ENCODE measurements around the gene COG1. TPM values are rescaled to one million over a fixed set of nuclear protein-coding genes. Genes with fewer than 3 reads are reported as not detected.
A peak's percentile ranks its signal among the peaks of the same experiment; 100 is the strongest.

The COG1 gene
- polyA plus RNA-seq, 3 donors = 5.1 to 24.4 (median 8.0) TPM

DNA sequence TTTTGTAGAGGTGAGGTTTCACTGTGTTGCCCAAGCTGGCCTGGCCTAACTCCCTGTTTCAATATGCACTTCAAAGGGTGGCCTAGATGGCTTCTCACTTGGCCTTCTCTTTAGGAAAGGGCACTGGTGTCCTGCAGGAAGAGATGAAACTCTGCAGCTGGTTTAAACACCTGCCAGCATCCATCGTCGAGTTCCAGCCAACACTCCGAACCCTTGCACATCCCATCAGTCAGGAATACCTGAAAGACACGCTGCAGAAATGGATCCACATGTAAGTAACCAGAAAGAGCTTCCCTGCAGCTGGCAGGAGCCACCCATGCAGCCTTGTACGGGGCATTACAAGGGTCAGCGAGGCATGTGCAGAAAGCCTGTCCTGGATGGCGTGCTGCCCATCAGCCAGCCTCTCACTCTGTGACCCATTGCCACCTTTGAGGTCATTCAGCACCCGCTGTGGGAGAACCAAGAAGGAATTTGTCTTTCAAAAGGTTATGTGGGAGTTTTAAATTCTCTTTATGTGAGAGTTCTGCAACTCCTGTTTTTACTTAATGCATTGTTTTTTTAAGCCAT lies 7.0 kb downstream of the COG1 start:
- Mint-ChIP-seq H3K9me3 (no peaks in the 10 kb centered on the region), H3K27ac (peak overlapping the region in 1 of 7 donors; percentile 40), H3K36me3 (peaks cover 83 to 94% of the 10 kb centered on the region in 2 donors), H3K4me3 (no peak overlapping the region), H3K27me3 (ENCODE audit: low read depth in 3 of 3) (no peaks in the 10 kb centered on the region), H3K4me1 (peaks cover 3% of the 10 kb centered on the region)
- Histone ChIP-seq H3K36me3 (replicated peaks in 1 of 2; ENCODE audit: control insufficient read depth in 1 of 2, insufficient read depth in 2 of 2, low read length in 2 of 2) (peaks cover 81 to 89% of the 10 kb centered on the region in 2 donors), H3K4me2 (replicated peaks; ENCODE audit: extremely low read depth, low read length, poor library complexity, severe bottlenecking) (no peak overlapping the region), H3K27me3 (ENCODE audit: control insufficient read depth in 2 of 2, insufficient read depth in 2 of 2, low read length in 2 of 2) (no peaks in the 10 kb centered on the region), H3K4me1 (ENCODE audit: control insufficient read depth in 1 of 2, insufficient read depth in 2 of 2, low read length in 2 of 2) (no peaks in the 10 kb centered on the region), H2AFZ (ENCODE audit: insufficient read depth, low read depth, low read length, poor library complexity, severe bottlenecking) (no peak overlapping the region), H4K20me1 (ENCODE audit: insufficient read depth, low read length) (peaks cover 2% of the 10 kb centered on the region), H3K9me3 (replicated peaks in 1 of 2; ENCODE audit: control insufficient read depth in 1 of 2, insufficient read depth in 1 of 2, low read length in 2 of 2) (no peaks in the 10 kb centered on the region), H3K79me2 (ENCODE audit: insufficient read depth, low read length) (peaks cover 5% of the 10 kb centered on the region), H3K4me3 (replicated peaks in 1 of 3; ENCODE audit: low read depth in 2 of 3, low read length in 3 of 3) (no peak overlapping the region), H3K9ac (ENCODE audit: insufficient read depth, low read length, poor library complexity, severe bottlenecking) (no peak overlapping the region), H3K27ac (ENCODE audit: low read depth in 1 of 2, low read length in 2 of 2) (no peak overlapping the region)
- TF ChIP-seq, protein P1, sequence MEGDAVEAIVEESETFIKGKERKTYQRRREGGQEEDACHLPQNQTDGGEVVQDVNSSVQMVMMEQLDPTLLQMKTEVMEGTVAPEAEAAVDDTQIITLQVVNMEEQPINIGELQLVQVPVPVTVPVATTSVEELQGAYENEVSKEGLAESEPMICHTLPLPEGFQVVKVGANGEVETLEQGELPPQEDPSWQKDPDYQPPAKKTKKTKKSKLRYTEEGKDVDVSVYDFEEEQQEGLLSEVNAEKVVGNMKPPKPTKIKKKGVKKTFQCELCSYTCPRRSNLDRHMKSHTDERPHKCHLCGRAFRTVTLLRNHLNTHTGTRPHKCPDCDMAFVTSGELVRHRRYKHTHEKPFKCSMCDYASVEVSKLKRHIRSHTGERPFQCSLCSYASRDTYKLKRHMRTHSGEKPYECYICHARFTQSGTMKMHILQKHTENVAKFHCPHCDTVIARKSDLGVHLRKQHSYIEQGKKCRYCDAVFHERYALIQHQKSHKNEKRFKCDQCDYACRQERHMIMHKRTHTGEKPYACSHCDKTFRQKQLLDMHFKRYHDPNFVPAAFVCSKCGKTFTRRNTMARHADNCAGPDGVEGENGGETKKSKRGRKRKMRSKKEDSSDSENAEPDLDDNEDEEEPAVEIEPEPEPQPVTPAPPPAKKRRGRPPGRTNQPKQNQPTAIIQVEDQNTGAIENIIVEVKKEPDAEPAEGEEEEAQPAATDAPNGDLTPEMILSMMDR (IDR thresholded peaks at IDR 0.05) = no peak
- intact Hi-C loops (cut with micrococcal nuclease) = no loop called here
- WGBS (ENCODE audit: insufficient coverage) = 97% methylated on average over 8 of the region's 8 CpGs
- DNase-seq = no peak

DNA sequence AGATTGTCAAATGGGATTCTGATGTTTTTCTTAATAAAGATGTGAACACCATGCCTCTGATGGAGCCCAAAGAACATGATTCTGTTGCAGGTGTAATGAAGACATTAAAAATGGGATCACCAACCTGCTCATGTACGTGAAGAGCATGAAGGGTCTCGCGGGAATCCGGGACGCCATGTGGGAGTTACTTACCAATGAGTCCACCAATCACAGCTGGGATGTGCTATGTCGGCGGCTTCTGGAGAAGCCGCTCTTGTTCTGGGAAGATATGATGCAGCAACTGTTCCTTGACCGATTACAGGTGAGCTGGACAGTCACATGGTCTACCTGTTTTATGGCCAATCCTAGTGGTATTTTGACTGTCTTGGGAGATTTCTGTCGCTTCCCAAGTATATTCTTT lies 7.6 kb downstream of the COG1 start:
- no peaks in the 10 kb centered on the region for H3K27me3 Mint-ChIP-seq (ENCODE audit: low read depth in 3 of 3)
- intact Hi-C loops (cut with micrococcal nuclease) = no loop called here
- 100% methylated on average over 8 of the region's 10 CpGs for WGBS (ENCODE audit: insufficient coverage)
- H3K27ac Mint-ChIP-seq = no peak overlapping the region
- Histone ChIP-seq H3K9me3 (replicated peaks in 1 of 2; ENCODE audit: control insufficient read depth in 1 of 2, insufficient read depth in 1 of 2, low read length in 2 of 2) (no peaks in the 10 kb centered on the region), H3K79me2 (ENCODE audit: insufficient read depth, low read length) (no peaks in the 10 kb centered on the region), H3K4me3 (replicated peaks in 1 of 3; ENCODE audit: low read depth in 2 of 3, low read length in 3 of 3) (no peak overlapping the region), H3K9ac (ENCODE audit: insufficient read depth, low read length, poor library complexity, severe bottlenecking) (no peak overlapping the region), H2AFZ (ENCODE audit: insufficient read depth, low read depth, low read length, poor library complexity, severe bottlenecking) (no peak overlapping the region), H3K36me3 (replicated peaks in 1 of 2; ENCODE audit: control insufficient read depth in 1 of 2, insufficient read depth in 2 of 2, low read length in 2 of 2) (peaks cover 87 to 95% of the 10 kb centered on the region in 2 donors), H3K4me1 (ENCODE audit: control insufficient read depth in 1 of 2, insufficient read depth in 2 of 2, low read length in 2 of 2) (no peaks in the 10 kb centered on the region), H3K27me3 (ENCODE audit: control insufficient read depth in 2 of 2, insufficient read depth in 2 of 2, low read length in 2 of 2) (no peaks in the 10 kb centered on the region), H3K27ac (ENCODE audit: low read depth in 1 of 2, low read length in 2 of 2) (no peak overlapping the region), H4K20me1 (ENCODE audit: insufficient read depth, low read length) (peaks cover 3% of the 10 kb centered on the region), H3K4me2 (replicated peaks; ENCODE audit: extremely low read depth, low read length, poor library complexity, severe bottlenecking) (no peak overlapping the region)
- H3K4me3 Mint-ChIP-seq = no peak overlapping the region
- H3K4me1 Mint-ChIP-seq = peaks cover 3% of the 10 kb centered on the region
- H3K9me3 Mint-ChIP-seq = no peaks in the 10 kb centered on the region
- TF ChIP-seq, protein P1 (IDR thresholded peaks at IDR 0.05) = no peak
- DNase-seq = no peak
- H3K36me3 Mint-ChIP-seq = peaks cover 89 to 96% of the 10 kb centered on the region in 2 donors
